Breast epithelium (tissue), 3 donors: ENCODE data around the gene PLXNC1.

Experiments
- POLR2A ChIP-seq: fragments of 450-650 bp; IDR thresholded peaks from one replicate; pipeline ENCODE4 v1.6.1; 2016; ENCODE audit warnings: antibody characterized with exemption, mild to moderate bottlenecking, moderate library complexity
- POLR2AphosphoS5 ChIP-seq, 3 donors: sonication (generic); formaldehyde crosslinking; IDR thresholded peaks; one replicate each; pipeline ENCODE4 v1.6.1; 2017; ENCODE audit warnings: antibody characterized with exemption in 3 of 3

- no peak for TF ChIP-seq POLR2AphosphoS5 (IDR thresholded peaks at IDR 0.05)
- no peak for TF ChIP-seq POLR2A
These were observed 8.8 kb downstream of the PLXNC1 start for GRCh38 chr12:94157181-94157580.
